ENCODE measurements around the gene DBN1. TPM values are rescaled to one million over a fixed set of nuclear protein-coding genes. Genes with fewer than 3 reads are reported as not detected.

The DBN1 gene
- total and polyA plus RNA-seq, 5 donors from 2014 or later: 0.13 to 2.3 TPM; not detected in 3

GRCh38 chr5:177443144-177443983 is 30.1 kb downstream of the DBN1 start:
- Mint-ChIP-seq H3K27me3 (peaks cover 4% of the 10 kb centered on the region), H3K36me3 (peaks cover 16% of the 10 kb centered on the region), H3K4me3 (peak overlapping the region in 1 of 4 donors; percentile 50), H3K4me1 (peaks cover 12 to 77% (median 43%) of the 10 kb centered on the region in 4 donors), H3K9me3 (no peaks in the 10 kb centered on the region), H3K27ac (peak overlapping the region in 2 of 3 donors; percentile 15 to 87)
- Histone ChIP-seq H3K36me3 (ENCODE audit: control insufficient read depth, insufficient read depth, low read length) (peaks cover 26% of the 10 kb centered on the region), H3K27ac (ENCODE audit: insufficient read depth, low read length, poor library complexity, severe bottlenecking) (peak overlapping the region; percentile 91), H3K27me3 (ENCODE audit: control insufficient read depth, insufficient read depth, low read length) (no peaks in the 10 kb centered on the region), H3K9me3 (ENCODE audit: control insufficient read depth in 2 of 2, low read length in 2 of 2) (no peaks in the 10 kb centered on the region), H3K4me3 (ENCODE audit: low read depth, low read length) (no peak overlapping the region), H3K4me1 (ENCODE audit: control insufficient read depth, insufficient read depth, low read length, poor library complexity, severe bottlenecking) (peaks cover 69% of the 10 kb centered on the region)
- no peak for ATAC-seq (ENCODE audit: low read depth in 2 of 2)
- no peak for DNase-seq

- peak overlapping the region in 2 of 3 donors; percentile 49 to 62 for H3K27ac Mint-ChIP-seq
- Histone ChIP-seq H3K36me3 (ENCODE audit: control insufficient read depth, insufficient read depth, low read length) (peaks cover 37% of the 10 kb centered on the region), H3K27me3 (ENCODE audit: control insufficient read depth, insufficient read depth, low read length) (no peaks in the 10 kb centered on the region), H3K4me1 (ENCODE audit: control insufficient read depth, insufficient read depth, low read length, poor library complexity, severe bottlenecking) (peaks cover 66% of the 10 kb centered on the region), H3K9me3 (ENCODE audit: control insufficient read depth in 2 of 2, low read length in 2 of 2) (no peaks in the 10 kb centered on the region), H3K27ac (ENCODE audit: insufficient read depth, low read length, poor library complexity, severe bottlenecking) (peak overlapping the region; percentile 19), H3K4me3 (ENCODE audit: low read depth, low read length) (no peak overlapping the region)
- peaks cover 12 to 79% (median 44%) of the 10 kb centered on the region in 4 donors for H3K4me1 Mint-ChIP-seq
- DNase-seq: no peak
- ATAC-seq (ENCODE audit: low read depth in 2 of 2): no peak
- peaks cover 23% of the 10 kb centered on the region for H3K36me3 Mint-ChIP-seq
- no peak overlapping the region for H3K4me3 Mint-ChIP-seq
- H3K9me3 Mint-ChIP-seq: no peaks in the 10 kb centered on the region
- peaks cover 4% of the 10 kb centered on the region for H3K27me3 Mint-ChIP-seq
Measured at GRCh38 chr5:177442066-177442826, 31.2 kb downstream of the DBN1 start.

- Mint-ChIP-seq H3K27ac (peak overlapping the region; percentile 49 to 60 (median 51)), H3K9me3 (no peaks in the 10 kb centered on the region), H3K4me3 (peak overlapping the region in 2 of 4 donors; percentile 31 to 33), H3K4me1 (peaks cover 12 to 85% (median 44%) of the 10 kb centered on the region in 4 donors), H3K36me3 (peaks cover 30% of the 10 kb centered on the region), H3K27me3 (peaks cover 4% of the 10 kb centered on the region)
- Histone ChIP-seq H3K9me3 (ENCODE audit: control insufficient read depth in 2 of 2, low read length in 2 of 2) (no peaks in the 10 kb centered on the region), H3K27ac (ENCODE audit: insufficient read depth, low read length, poor library complexity, severe bottlenecking) (peak overlapping the region; percentile 82), H3K4me3 (ENCODE audit: low read depth, low read length) (no peak overlapping the region), H3K36me3 (ENCODE audit: control insufficient read depth, insufficient read depth, low read length) (peaks cover 47% of the 10 kb centered on the region), H3K27me3 (ENCODE audit: control insufficient read depth, insufficient read depth, low read length) (no peaks in the 10 kb centered on the region), H3K4me1 (ENCODE audit: control insufficient read depth, insufficient read depth, low read length, poor library complexity, severe bottlenecking) (peaks cover 67% of the 10 kb centered on the region)
- no peak for ATAC-seq (ENCODE audit: low read depth in 2 of 2)
- DNase-seq: no peak
Measured at GRCh38 chr5:177440990-177441780, 32.2 kb downstream of the DBN1 start.

- ATAC-seq (ENCODE audit: low read depth in 2 of 2): peak; percentile 34 to 50
- H3K9me3 Mint-ChIP-seq: no peaks in the 10 kb centered on the region
- no peaks in the 10 kb centered on the region for H3K27me3 Mint-ChIP-seq
- H3K27ac Mint-ChIP-seq: peak overlapping the region; percentile 60 to 83 (median 73)
- Histone ChIP-seq H3K27me3 (ENCODE audit: control insufficient read depth, insufficient read depth, low read length) (no peaks in the 10 kb centered on the region), H3K4me3 (ENCODE audit: low read depth, low read length) (peak overlapping the region; percentile 31), H3K9me3 (ENCODE audit: control insufficient read depth in 2 of 2, low read length in 2 of 2) (no peaks in the 10 kb centered on the region), H3K4me1 (ENCODE audit: control insufficient read depth, insufficient read depth, low read length, poor library complexity, severe bottlenecking) (peaks cover 66% of the 10 kb centered on the region), H3K36me3 (ENCODE audit: control insufficient read depth, insufficient read depth, low read length) (peaks cover 55% of the 10 kb centered on the region), H3K27ac (ENCODE audit: insufficient read depth, low read length, poor library complexity, severe bottlenecking) (peak overlapping the region; percentile 82)
- peak in 1 of 3 donors; percentile 48 for DNase-seq
- H3K4me1 Mint-ChIP-seq: peaks cover 12 to 82% (median 38%) of the 10 kb centered on the region in 4 donors
- H3K36me3 Mint-ChIP-seq: peaks cover 30% of the 10 kb centered on the region
- H3K4me3 Mint-ChIP-seq: peak overlapping the region; percentile 12 to 61 (median 46)
Measured at GRCh38 chr5:177440211-177440989, 33.0 kb downstream of the DBN1 start.

- Mint-ChIP-seq H3K4me1 (peaks cover 12 to 81% (median 32%) of the 10 kb centered on the region in 4 donors), H3K27me3 (no peaks in the 10 kb centered on the region), H3K9me3 (no peaks in the 10 kb centered on the region), H3K36me3 (peaks cover 31% of the 10 kb centered on the region), H3K27ac (peak overlapping the region; percentile 60 to 83 (median 73)), H3K4me3 (peak overlapping the region in 3 of 4 donors; percentile 30 to 61 (median 38))
- H3K4me1 ChIP-seq (ENCODE audit: control insufficient read depth, insufficient read depth, low read length, poor library complexity, severe bottlenecking): peaks cover 66% of the 10 kb centered on the region
- peaks cover 63% of the 10 kb centered on the region for H3K36me3 ChIP-seq (ENCODE audit: control insufficient read depth, insufficient read depth, low read length)
- H3K27ac ChIP-seq (ENCODE audit: insufficient read depth, low read length, poor library complexity, severe bottlenecking): peak overlapping the region; percentile 82
- no peak for DNase-seq
- no peaks in the 10 kb centered on the region for H3K27me3 ChIP-seq (ENCODE audit: control insufficient read depth, insufficient read depth, low read length)
- peak overlapping the region; percentile 31 for H3K4me3 ChIP-seq (ENCODE audit: low read depth, low read length)
- no peaks in the 10 kb centered on the region for H3K9me3 ChIP-seq (ENCODE audit: control insufficient read depth in 2 of 2, low read length in 2 of 2)
- ATAC-seq (ENCODE audit: low read depth in 2 of 2): no peak
Measured at GRCh38 chr5:177439518-177440053, 33.8 kb downstream of the DBN1 start.

GRCh38 chr5:177438468-177438867 is 35.0 kb downstream of the DBN1 start:
- ATAC-seq (ENCODE audit: low read depth in 2 of 2) (no peak), DNase-seq (no peak)
- Histone ChIP-seq H3K27ac (ENCODE audit: insufficient read depth, low read length, poor library complexity, severe bottlenecking) (peak overlapping the region; percentile 43), H3K4me3 (ENCODE audit: low read depth, low read length) (no peak overlapping the region), H3K27me3 (ENCODE audit: control insufficient read depth, insufficient read depth, low read length) (no peaks in the 10 kb centered on the region), H3K36me3 (ENCODE audit: control insufficient read depth, insufficient read depth, low read length) (peaks cover 72% of the 10 kb centered on the region), H3K9me3 (ENCODE audit: control insufficient read depth in 2 of 2, low read length in 2 of 2) (no peaks in the 10 kb centered on the region), H3K4me1 (ENCODE audit: control insufficient read depth, insufficient read depth, low read length, poor library complexity, severe bottlenecking) (peaks cover 68% of the 10 kb centered on the region)
- H3K9me3 Mint-ChIP-seq: no peaks in the 10 kb centered on the region
- no peaks in the 10 kb centered on the region for H3K27me3 Mint-ChIP-seq
- H3K4me3 Mint-ChIP-seq: peak overlapping the region in 2 of 4 donors; percentile 13 to 61
- H3K4me1 Mint-ChIP-seq: peaks cover 12 to 81% (median 33%) of the 10 kb centered on the region in 4 donors
- H3K36me3 Mint-ChIP-seq: peaks cover 35% of the 10 kb centered on the region
- peak overlapping the region; percentile 59 to 63 (median 60) for H3K27ac Mint-ChIP-seq

Data from CD4-positive, CD25-positive, alpha-beta regulatory T cell (primary cell).